ENCODE measurements around the gene MEGF11.

The MEGF11 gene

DNA sequence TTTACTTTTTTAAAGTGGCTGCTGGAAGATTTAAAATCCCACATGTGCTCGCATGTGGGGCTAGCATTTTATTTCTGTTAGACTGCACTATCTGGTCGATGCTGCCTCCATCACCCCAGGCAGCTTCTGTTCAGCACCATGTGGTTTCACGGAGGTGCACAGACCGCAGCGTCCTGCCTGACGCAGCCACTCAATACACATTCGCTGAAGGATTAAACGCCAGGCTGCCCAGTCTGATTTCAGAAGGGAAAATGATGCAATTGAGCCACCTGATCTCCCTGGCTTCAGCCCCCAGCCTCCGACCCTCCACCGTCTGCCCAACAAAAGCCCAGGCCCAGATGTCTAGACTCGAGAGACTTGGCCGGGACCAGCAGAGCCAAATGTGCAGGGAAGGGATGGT is 84.5 kb downstream of the MEGF11 start:
- TF ChIP-seq, protein P1, sequence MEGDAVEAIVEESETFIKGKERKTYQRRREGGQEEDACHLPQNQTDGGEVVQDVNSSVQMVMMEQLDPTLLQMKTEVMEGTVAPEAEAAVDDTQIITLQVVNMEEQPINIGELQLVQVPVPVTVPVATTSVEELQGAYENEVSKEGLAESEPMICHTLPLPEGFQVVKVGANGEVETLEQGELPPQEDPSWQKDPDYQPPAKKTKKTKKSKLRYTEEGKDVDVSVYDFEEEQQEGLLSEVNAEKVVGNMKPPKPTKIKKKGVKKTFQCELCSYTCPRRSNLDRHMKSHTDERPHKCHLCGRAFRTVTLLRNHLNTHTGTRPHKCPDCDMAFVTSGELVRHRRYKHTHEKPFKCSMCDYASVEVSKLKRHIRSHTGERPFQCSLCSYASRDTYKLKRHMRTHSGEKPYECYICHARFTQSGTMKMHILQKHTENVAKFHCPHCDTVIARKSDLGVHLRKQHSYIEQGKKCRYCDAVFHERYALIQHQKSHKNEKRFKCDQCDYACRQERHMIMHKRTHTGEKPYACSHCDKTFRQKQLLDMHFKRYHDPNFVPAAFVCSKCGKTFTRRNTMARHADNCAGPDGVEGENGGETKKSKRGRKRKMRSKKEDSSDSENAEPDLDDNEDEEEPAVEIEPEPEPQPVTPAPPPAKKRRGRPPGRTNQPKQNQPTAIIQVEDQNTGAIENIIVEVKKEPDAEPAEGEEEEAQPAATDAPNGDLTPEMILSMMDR (conservative IDR thresholded peaks at IDR 0.05): no peak
- H3K27ac ChIP-seq: no peak overlapping the region

DNA sequence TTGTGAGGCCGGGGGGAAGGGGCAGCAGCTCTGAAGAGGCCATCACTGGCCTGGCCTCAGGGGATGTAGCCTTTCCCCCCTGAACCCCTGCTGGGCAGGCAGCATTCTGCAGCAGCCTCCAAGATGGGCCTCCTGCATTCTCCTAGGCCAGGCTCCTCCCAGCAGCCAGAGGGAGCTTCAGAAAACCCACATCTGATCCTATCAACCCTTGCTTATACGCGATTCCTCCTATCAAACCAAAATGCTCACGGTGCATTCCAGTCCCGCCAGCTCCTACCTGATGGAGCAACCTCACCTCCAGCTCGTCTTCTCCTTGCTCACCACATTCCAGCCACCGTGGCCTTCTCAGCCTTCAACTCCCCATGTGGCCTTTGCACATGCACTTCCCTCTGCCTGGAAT is 85.7 kb downstream of the MEGF11 start:
- TF ChIP-seq, protein P1 (conservative IDR thresholded peaks at IDR 0.05): no peak
- H3K27ac ChIP-seq: no peak overlapping the region

DNA sequence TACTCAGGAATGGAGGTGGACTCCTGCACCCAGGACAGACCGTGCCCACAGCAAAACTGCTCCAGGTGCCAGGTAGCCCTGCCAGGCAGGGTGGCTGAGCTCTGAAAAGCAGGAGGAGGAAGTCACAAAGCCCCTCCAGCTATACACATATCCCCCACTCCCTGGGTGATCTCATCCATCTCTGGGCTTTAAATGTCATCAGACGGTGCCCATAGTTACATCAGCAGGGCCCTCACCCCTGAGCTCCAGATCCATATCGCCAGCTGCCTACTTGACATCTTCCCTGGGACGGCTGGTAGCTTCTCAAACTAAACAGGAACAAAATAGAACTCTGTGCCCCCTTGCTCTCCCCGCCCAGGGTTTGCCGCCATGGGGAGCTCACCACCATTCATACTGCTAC is 87.7 kb downstream of the MEGF11 start:
- no peak overlapping the region for H3K27ac ChIP-seq
- TF ChIP-seq, protein P1 (conservative IDR thresholded peaks at IDR 0.05): no peak

DNA sequence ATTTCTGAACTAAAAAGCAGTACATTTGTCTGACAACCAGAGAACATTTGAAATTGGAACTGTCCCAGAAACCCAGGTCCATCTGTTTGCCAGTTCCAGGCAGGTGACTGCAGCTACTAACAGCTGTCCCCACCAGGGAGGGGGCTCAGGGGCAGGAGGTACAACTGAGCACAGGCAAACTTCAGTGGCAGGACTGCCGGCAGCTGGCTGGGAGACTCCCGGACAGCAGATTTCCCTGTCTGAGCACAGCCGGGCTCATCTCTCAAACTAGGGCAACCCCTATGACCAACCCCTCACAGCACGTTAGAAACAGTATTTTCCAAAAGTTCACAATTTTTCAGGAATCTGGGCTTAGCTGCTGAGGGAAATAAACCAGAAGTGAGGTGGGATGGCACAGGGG is 88.8 kb downstream of the MEGF11 start:
- H3K27ac ChIP-seq: no peak overlapping the region
- TF ChIP-seq, protein P1 (conservative IDR thresholded peaks at IDR 0.05): no peak

DNA sequence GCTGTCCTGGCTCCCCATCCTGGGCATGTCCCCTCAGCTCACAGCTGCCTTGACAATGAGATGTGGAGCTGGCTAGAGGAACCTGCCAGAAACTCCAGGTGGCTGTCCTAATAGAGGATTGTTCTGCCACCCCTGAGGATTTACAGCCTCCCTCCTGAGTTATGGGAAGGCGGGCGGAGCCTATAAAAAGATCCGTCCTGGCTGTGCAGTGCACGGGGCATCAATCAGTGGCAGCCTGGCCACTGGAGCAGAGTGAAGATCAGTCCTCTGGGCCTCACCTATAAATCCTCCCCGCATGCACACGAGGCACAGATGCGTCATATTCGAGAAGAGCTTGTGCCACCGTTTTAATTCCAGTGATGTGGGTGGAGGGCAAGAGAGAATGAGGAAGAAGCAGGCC is 90.0 kb downstream of the MEGF11 start:
- TF ChIP-seq, protein P1 (conservative IDR thresholded peaks at IDR 0.05): no peak
- no peak overlapping the region for H3K27ac ChIP-seq

DNA sequence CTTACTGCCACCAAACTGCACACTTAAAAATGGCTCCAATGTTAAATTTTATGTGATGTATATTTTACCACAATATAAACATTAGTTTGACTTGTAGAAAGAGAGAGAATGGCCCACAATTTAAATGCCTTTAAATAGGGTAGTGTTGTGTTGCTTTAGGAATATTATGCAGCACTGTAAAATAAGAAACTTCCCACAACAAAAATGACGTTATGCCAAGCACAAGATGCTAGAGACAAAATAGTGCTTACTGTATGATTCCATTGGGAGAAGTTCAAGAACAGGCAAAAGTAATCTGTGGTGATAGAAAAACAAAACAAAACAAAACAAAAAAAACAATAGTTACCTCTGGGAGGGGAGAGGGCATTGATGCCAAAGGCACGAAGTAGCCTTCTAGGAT is 91.3 kb downstream of the MEGF11 start:
- TF ChIP-seq, protein P1 (conservative IDR thresholded peaks at IDR 0.05): no peak
- H3K27ac ChIP-seq: no peak overlapping the region

DNA sequence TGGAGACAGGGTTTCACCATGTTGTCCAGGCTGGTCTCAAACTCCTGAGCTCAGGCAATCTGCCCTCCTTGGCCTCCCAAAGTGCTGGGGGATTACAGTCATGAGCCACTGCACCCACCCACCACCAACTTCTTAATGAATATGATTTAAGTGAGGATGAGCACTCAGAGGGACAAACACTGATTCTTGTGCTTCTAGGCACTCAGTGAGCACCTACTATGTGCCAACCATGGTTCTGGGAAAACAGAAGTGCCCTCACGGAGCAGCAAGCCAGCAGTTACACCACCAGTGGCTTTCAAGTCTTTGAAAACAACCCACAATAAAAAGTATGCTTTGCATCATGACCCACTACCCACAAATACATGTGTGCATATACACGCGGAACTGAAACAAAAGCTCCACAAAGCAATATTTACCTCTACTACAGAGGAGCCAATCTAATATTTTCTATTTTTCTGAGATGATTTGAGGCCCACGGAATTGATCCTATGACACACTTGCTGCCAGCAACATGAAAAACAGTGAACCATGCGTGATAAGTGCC is 91.9 kb downstream of the MEGF11 start:
- TF ChIP-seq, protein P1 (conservative IDR thresholded peaks at IDR 0.05): no peak
- no peak overlapping the region for H3K27ac ChIP-seq
